DND-41 (cell line): ENCODE results near the gene BCL11A.

Experiments
- ATAC-seq: fragments of 200-7000 bp; cut with Tn5 transposase; 3 replicates; pipeline ENCODE4 v1.9.1; 2021; ENCODE audit warnings: low read depth; ENCODE audit not compliant: insufficient read depth
- DNase-seq: peaks from one replicate; pipeline ENCODE4 v3.0.0-alpha.2; 2020
- H2AFZ ChIP-seq: 2 replicates; pipeline ENCODE4 v1.6.0; 2012; ENCODE audit warnings: low read depth, low read length
- H3K27ac ChIP-seq: 2 replicates; pipeline ENCODE4 v1.5.1; 2012; ENCODE audit warnings: low read length, inconsistent platforms
- H3K27me3 ChIP-seq: fragments of 200-600 bp; sonication (generic); 2 replicates; pipeline ENCODE4 v1.6.0; 2012; ENCODE audit warnings: low read length, mild to moderate bottlenecking, inconsistent platforms; ENCODE audit not compliant: insufficient read depth, poor library complexity
- H3K36me3 ChIP-seq: 2 replicates; pipeline ENCODE4 v1.5.1; 2012; ENCODE audit warnings: low read length, inconsistent platforms; ENCODE audit not compliant: insufficient read depth
- H3K4me1 ChIP-seq: 2 replicates; pipeline ENCODE4 v1.5.1; 2012; ENCODE audit warnings: mild to moderate bottlenecking, low read length; ENCODE audit not compliant: insufficient read depth
- H3K4me2 ChIP-seq: 2 replicates; pipeline ENCODE4 v1.6.0; 2012; ENCODE audit warnings: mild to moderate bottlenecking, moderate library complexity, low read length, inconsistent platforms; ENCODE audit not compliant: insufficient read depth
- H3K4me3 ChIP-seq, 2 experiments: fragments of 200-600 bp in 1 of 2; shearing (Covaris generic) in 1 of 2; 2 replicates each; pipeline ENCODE4 v1.5.1; 2012 to 2016; ENCODE audit warnings: inconsistent platforms in 2 of 2, low read length in 2 of 2, mild to moderate bottlenecking in 2 of 2, low read depth in 1 of 2, moderate library complexity in 1 of 2
- H3K79me2 ChIP-seq: 2 replicates; pipeline ENCODE4 v1.6.0; 2012; ENCODE audit warnings: low read length, inconsistent platforms; ENCODE audit not compliant: insufficient read depth
- H3K9ac ChIP-seq: 2 replicates; pipeline ENCODE4 v1.6.0; 2012; ENCODE audit warnings: low read depth, mild to moderate bottlenecking, inconsistent platforms, low read length, moderate library complexity
- H3K9me3 ChIP-seq: 2 replicates; pipeline ENCODE4 v1.5.1; 2012; ENCODE audit warnings: low read length, moderate library complexity, mild to moderate bottlenecking, inconsistent platforms; ENCODE audit not compliant: insufficient read depth, severe bottlenecking
- H4K20me1 ChIP-seq: 2 replicates; pipeline ENCODE4 v1.6.0; 2012; ENCODE audit warnings: low read length; ENCODE audit not compliant: insufficient read depth
- EZH2 ChIP-seq: IDR thresholded peaks from 3 replicates; pipeline ENCODE4 v1.6.1; 2012; ENCODE audit warnings: borderline replicate concordance, low read depth, mild to moderate bottlenecking, moderate library complexity, low read length, inconsistent platforms; ENCODE audit not compliant: severe bottlenecking
- TF ChIP-seq, protein P1 (sequence below): IDR thresholded peaks from 2 replicates; pipeline ENCODE4 v1.5.1; 2012; ENCODE audit warnings: borderline replicate concordance, low read length, moderate library complexity, mild to moderate bottlenecking; ENCODE audit not compliant: poor library complexity, severe bottlenecking; ENCODE audit errors: extremely low read depth

BCL11A gene

DNA sequence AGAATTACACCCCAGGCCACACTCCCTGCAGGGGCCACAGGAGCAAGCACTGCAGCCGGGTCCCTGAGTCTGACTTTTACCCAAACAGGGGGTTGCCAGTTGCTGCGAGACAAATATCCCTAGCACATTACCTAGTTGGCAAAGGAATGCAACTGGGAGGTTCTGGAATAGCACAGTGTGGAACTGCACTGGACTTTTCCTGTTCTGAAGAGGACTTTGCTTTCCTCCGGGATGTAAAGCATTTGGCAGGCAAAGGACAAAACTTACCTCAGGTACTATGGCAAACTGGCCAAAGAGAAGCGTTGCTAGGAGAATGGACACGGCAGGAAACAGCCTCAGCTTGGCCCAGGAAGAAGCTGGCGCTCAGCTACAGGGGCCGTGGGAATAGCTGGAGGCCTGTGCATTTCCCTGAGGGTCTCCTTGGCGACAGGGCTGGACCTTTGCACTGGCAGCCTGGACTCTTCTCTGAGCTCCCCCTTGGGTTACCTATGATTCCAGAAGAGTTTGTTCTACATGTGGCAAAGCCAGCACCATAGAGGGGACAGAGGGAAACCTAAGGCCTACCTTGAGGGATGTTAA is 45.0 kb downstream of the BCL11A start:
- peaks cover 78% of the 10 kb centered on the region for H4K20me1 ChIP-seq
- H3K27me3 ChIP-seq, result no peaks in the 10 kb centered on the region
- no peaks in the 10 kb centered on the region for H3K4me1 ChIP-seq
- peaks cover 64% of the 10 kb centered on the region for H3K36me3 ChIP-seq
- H2AFZ ChIP-seq, result no peak overlapping the region
- no peak overlapping the region for H3K4me3 ChIP-seq
- peaks cover 98% of the 10 kb centered on the region for H3K79me2 ChIP-seq
- TF ChIP-seq, protein P1, sequence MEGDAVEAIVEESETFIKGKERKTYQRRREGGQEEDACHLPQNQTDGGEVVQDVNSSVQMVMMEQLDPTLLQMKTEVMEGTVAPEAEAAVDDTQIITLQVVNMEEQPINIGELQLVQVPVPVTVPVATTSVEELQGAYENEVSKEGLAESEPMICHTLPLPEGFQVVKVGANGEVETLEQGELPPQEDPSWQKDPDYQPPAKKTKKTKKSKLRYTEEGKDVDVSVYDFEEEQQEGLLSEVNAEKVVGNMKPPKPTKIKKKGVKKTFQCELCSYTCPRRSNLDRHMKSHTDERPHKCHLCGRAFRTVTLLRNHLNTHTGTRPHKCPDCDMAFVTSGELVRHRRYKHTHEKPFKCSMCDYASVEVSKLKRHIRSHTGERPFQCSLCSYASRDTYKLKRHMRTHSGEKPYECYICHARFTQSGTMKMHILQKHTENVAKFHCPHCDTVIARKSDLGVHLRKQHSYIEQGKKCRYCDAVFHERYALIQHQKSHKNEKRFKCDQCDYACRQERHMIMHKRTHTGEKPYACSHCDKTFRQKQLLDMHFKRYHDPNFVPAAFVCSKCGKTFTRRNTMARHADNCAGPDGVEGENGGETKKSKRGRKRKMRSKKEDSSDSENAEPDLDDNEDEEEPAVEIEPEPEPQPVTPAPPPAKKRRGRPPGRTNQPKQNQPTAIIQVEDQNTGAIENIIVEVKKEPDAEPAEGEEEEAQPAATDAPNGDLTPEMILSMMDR, result no peak
- no peak for TF ChIP-seq EZH2
- no peak overlapping the region for H3K9ac ChIP-seq
- H3K9me3 ChIP-seq, result no peaks in the 10 kb centered on the region
- DNase-seq (no peak), ATAC-seq (no peak)
- no peak overlapping the region for H3K27ac ChIP-seq
- H3K4me2 ChIP-seq, result no peak overlapping the region

GRCh38 chr2:60507211-60507965 is 46.1 kb downstream of the BCL11A start:
- H3K4me2 ChIP-seq, result no peak overlapping the region
- no peak for ATAC-seq
- no peak overlapping the region for H3K27ac ChIP-seq
- peaks cover 98% of the 10 kb centered on the region for H3K79me2 ChIP-seq
- H3K36me3 ChIP-seq, result peaks cover 65% of the 10 kb centered on the region
- no peaks in the 10 kb centered on the region for H3K9me3 ChIP-seq
- H2AFZ ChIP-seq, result no peak overlapping the region
- H3K4me3 ChIP-seq, result no peak overlapping the region
- peaks cover 78% of the 10 kb centered on the region for H4K20me1 ChIP-seq
- no peaks in the 10 kb centered on the region for H3K4me1 ChIP-seq
- TF ChIP-seq EZH2, result no peak
- TF ChIP-seq, protein P1, result no peak
- H3K27me3 ChIP-seq, result no peaks in the 10 kb centered on the region
- no peak overlapping the region for H3K9ac ChIP-seq
- no peak for DNase-seq

DNA sequence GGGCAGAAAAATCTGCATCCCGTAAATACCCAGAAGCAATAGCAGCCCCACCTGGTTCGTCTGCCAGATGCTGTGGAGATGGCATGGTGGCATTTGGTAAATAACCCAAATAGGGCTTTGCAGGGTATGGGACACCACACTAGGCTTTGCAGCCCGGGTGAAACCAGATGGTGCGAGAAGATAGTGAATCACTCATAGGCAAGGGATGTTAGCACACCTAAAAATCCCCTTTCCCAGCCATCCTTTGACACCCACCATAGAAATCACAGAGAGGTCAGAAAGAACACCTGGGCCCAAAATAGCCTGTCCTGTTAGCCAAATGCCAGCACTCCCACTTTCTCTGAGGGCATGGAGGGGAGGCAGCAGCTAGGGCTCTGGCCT is 47.6 kb downstream of the BCL11A start:
- ATAC-seq, result no peak
- Histone ChIP-seq H3K27me3 (no peaks in the 10 kb centered on the region), H3K4me3 (no peak overlapping the region), H3K79me2 (peaks cover 96% of the 10 kb centered on the region), H3K27ac (no peak overlapping the region), H4K20me1 (peaks cover 70% of the 10 kb centered on the region), H3K4me1 (no peaks in the 10 kb centered on the region), H3K4me2 (no peak overlapping the region), H3K36me3 (peaks cover 64% of the 10 kb centered on the region), H3K9me3 (no peaks in the 10 kb centered on the region), H3K9ac (no peak overlapping the region), H2AFZ (no peak overlapping the region)
- TF ChIP-seq, protein P1, result no peak
- TF ChIP-seq EZH2, result no peak
- DNase-seq, result no peak
